GM21619 (cell line): ENCODE measurements around the gene CDKL1.

Experiments
- ATAC-seq: cut with Tn5 transposase; IDR thresholded peaks from one replicate; pipeline ENCODE4 v1.9.1; 2021; ENCODE audit not compliant: unreplicated experiment

Gene CDKL1

DNA sequence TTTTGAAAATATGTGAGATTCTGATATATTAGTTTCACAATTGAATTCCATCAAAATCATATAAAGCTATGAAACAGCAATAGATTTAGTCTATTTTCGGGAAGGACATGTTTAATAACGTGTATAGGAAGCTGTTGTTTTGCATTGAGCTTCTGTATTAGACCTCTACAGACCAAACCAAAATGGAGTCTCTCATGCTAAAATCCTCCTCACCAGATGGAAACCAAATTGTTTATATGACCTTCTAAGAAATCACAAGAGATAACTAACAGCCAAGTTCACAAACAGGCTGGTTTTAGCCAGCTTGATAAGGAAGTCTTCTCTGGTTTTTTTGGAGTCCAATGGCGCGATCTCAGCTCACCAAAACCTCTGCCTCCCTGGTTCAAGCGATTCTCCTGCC lies 108.5 kb downstream of the CDKL1 start:
- ATAC-seq: no peak

DNA sequence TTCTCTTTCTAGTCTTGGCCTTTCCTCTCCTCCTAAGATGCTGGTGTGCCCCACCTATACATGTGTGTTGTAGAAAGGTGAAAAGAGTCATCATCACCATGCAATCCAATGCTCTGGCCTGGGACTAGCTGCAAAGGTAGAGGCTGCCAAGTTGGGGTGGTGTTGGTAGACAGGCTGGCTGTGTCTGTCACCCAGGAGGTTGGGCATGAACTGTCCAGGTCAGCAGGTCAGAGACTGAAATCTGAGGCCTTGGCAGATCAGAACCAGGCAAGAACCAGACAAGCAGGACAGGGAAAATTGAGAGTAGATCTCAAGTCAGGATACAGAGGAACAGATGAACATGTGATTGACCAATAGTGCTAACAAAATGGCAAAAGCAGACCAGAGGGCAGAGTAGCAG lies 110.8 kb downstream of the CDKL1 start:
- no peak for ATAC-seq
